GM20431 (cell line): Measurements from ENCODE around the gene YEATS2.
"Not testable (repeated sequence)": the region's sequence is repeated elsewhere in the genome, so short reads cannot be mapped to it uniquely, and the experiment has no call there.

Experiments
- in situ Hi-C: fragments of 300-500 bp; cut with MseI, MboI; formaldehyde crosslinking; loops from one replicate; pipeline ENCODE4 v1.15.0; 2020; ENCODE audit warnings: low sequenced_read_pairs; ENCODE audit not compliant: unreplicated experiment

Gene YEATS2

DNA sequence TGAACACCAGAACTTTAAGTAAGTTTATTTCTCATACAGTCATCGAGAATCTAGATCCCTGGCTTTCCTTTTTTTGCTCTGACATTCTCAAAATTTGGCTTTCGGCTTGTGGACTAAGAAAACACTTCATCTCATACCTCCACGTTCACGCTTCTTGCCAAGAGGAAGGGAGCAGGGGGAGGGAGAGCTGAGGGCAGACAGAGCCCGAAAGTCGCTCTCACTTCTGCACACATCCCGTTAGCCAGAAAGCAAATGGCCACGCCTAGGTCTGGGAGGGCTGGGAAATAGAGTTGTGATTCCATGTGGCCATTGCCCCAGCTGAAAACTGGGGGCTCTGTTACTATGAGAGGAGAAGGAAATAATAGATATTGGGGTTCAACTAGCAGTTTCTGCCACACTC, 70.5 kb downstream of the YEATS2 start:
- in situ Hi-C loops: loop anchor here (25.0 kb wide), 1 partner anchor 306 kb away; no protein-coding TSS in a partner anchor

DNA sequence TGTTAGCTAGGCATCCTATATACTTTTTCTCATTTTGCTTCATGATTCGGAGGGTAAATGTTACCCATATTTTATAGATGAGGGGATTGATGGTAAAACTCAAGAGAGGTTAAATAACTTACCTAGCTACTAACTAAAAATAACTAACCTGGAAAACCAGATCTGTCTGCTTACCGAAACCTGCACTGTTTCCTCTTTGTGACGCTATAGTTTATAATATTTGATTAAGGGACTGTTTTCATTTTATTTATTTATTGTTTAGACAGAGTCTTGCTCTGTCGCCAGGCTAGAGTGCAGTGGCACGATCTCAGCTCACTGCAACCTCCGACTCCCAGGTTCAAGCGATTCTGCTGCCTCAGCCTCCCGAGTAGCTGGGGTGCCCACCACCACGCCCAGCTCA, 71.9 kb downstream of the YEATS2 start:
- in situ Hi-C loops: loop anchor here (25.0 kb wide), 1 partner anchor 307 kb away; no protein-coding TSS in a partner anchor

DNA sequence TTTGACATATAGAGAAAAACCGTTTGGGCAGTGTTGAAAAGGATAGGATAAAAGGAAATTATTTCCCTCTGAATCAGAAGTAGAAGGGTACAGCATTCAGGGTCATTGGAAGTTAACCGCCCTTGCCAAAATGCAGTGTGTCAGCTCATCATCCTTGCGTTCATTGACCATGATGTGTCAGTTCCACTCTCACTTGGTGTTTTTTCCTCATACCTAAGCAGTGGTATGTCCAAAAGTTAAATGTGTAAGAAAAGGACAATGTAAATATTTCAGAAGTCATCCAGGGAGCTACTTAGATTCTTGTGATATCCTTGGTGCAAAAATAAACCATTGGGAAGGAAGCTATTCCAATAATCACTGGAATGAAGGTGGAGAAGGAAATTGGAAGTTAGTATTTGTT, 77.0 kb downstream of the YEATS2 start:
- in situ Hi-C loops: loop anchor here (25.0 kb wide), 1 partner anchor 312 kb away; no protein-coding TSS in a partner anchor

DNA sequence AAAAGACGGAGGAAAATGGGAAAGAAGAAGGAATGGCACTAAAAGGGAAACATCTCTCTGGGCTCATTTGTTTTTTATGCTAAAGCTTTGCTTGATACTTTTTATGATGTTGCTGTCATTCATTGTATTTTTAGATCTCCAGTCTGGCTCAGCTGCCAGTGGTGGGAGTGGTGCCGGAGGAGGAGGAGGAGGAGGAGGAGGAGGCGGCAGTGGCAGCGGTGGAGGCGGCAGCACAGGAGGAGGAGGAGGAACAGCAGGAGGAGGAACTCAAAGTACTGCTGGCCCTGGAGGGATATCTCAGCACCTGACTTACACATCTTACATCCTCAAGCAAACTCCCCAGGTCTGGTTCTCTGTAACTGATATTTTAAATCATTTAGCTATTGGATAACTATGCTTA, 78.2 kb downstream of the YEATS2 start:
- in situ Hi-C loops: no loop called here

DNA sequence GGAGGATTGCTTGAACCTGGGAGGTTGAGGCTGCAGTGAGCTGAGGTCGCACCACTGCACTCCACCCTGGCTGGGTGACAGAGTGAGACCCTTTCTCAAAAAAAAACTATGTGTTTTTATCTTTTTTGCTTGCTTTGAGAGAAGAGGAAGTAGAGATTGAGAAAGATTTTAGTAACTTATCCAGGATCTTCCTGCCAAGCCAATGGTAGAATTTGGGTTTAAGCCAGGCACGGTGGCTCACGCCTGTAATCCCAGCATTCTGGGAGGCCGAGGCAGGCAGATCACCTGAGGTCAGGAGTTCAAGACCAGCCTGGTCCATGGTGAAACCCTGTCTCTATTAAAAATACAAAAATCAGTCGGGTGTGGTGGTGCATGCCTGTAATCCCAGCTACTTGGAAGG, 78.9 kb downstream of the YEATS2 start:
- in situ Hi-C loops: not testable (repeated sequence)

DNA sequence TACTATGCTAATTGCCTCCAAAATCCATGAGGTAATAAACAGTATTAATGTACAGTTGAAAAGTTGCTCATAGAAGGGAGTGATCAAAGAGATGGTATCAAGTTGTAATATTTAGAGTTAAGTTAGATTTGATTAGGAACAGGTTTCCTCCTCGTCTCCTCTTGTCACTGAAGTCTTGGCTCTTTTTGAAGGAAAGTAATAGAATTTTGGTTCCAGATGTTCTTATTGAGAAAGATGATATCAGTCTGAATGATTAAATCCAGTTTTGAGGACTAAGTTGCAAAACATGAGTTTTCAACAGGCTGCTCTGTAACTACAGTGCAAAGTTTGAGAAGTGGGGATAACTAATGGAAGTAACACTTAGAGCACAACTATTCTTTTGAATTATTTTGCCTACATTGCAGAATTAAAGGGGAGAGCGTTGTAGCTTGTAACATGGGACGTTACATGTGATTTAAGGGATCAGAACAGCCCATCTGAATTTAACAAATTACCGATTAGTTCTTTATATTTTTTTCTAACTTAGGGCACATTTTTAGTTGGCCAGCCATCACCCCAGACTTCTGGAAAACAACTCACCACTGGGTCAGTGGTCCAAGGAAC, 79.5 kb downstream of the YEATS2 start:
- in situ Hi-C loops: no loop called here

DNA sequence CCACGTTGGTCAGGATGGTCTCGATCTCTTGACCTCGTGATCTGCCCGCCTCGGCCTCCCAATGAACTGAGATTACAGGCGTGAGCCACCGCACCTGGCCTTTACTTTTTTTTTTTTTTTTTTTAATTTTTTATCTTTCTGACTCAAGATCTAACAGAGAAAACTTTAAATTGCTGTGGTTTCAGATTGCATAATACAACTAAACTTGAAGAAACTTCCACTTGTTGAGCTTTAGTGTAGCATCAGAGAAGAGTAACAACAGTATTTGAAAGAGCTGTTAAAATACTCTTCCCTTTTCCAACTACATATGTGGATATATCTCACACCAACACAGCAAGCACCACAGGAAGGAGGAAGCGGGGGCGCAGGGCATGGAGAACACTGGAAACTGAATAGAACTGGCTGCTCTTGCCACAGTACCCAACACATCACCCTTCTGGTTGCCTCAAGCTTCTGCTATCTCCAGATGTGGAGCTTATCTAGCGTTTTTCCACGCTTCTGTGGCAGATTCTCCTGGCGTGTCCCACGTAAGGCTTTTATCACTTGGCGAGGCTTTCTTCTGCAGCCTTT, 82.4 kb downstream of the YEATS2 start:
- in situ Hi-C loops: no loop called here

DNA sequence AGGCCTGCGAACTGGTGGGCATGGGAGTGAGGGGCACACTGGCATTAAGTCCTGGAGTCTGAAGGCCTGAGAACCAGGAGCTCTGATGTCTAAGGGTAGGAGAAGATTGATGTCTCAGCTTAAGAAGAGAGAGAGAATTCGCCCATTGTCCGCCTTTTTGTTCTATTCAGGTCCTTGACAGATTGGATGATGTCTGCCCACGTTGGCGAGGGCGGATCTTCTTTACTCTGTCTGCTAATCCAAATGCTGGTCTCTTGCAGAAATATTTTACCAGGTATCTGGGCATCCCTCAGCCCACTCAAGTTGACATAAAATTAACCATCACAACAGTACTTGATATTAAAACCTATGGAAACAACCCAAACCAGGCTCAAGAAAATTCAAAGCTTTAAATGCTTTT, 83.6 kb downstream of the YEATS2 start:
- in situ Hi-C loops: no loop called here

DNA sequence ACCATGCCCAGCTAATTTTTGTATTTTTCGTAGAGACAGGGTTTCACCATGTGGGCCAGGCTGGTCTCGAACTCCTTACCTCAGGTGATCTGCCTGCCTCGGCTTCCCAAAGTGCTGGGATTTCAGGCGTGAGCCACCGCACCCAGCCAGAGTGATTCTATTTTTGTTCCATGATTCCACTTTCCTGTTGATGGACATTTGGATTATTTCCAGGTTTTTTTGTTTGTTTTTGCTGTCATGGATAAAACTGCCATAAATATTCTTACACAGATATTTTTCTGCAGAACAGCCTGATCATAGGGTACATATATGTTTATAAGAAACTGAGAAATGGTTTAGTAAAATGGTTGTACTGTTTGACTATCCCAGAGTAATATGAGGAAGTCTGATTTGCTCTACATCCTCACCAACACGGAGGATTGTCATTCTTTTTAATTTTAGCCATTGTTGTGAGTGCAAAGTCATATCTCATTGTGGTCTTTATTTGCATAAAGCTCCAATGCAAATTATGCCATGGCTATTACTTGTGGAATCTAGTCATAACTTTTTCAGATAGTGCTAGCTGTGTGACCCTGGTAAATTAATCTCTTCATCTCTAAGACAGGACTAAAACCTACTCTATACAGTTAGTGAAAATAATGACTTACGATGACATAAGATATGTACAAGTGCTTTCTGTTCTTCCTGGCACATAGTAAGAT, 85.1 kb downstream of the YEATS2 start:
- in situ Hi-C loops: no loop called here

DNA sequence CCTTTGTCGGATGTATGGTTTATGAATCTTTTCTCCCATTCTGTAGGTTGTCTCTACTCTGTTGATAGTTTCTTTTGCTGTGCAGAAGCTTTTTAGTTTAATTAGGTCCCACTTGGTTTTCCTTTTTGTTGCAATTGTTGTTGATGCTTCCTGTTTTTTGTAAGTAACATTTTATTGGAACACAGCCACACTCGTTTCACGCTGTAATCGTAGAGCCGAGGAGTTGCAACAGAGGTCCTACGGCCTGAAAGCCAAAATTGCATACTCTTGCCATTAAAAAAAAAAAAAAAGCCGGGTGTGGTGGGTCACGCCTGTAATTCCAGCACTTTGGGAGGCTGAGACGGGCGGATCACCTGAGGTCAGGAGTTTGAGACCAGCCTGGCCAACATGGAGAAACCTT, 86.9 kb downstream of the YEATS2 start:
- in situ Hi-C loops: not testable (repeated sequence)

DNA sequence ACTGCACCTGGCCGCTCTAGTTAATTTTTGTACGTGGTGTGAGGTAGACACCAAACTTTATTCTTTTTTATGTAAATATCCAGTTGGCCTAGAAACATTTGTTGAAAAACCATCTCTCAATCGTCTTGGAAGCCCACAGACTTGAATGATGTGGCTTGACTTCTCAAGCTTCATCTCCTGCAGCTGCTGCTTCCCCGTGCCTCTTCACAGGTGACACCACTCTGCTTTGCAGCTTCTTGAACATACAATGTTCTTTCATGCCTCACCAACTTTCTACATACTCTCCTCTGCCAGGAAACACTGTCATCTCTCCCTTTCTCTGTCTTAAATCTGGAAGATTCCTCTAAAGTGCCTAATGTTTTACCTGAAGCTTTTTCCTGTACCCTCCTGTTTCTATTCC, 92.2 kb downstream of the YEATS2 start:
- in situ Hi-C loops: no loop called here

DNA sequence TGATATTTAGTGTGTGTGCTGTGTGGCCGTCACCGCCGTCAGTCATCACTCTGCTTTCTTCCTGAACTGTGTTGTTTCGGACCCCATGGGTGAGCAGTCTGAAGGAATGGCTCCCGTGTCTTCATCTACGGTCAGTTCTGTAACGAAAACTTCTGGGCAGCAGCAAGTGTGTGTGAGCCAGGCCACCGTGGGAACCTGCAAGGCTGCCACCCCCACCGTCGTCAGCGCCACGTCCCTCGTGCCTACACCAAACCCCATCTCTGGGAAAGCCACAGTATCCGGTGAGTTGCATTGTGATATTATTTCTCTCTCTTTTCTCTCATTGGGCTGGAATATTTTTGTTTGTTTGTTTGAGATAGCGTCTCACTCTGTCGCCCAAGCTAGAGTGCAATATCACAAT, 93.1 kb downstream of the YEATS2 start:
- in situ Hi-C loops: no loop called here

DNA sequence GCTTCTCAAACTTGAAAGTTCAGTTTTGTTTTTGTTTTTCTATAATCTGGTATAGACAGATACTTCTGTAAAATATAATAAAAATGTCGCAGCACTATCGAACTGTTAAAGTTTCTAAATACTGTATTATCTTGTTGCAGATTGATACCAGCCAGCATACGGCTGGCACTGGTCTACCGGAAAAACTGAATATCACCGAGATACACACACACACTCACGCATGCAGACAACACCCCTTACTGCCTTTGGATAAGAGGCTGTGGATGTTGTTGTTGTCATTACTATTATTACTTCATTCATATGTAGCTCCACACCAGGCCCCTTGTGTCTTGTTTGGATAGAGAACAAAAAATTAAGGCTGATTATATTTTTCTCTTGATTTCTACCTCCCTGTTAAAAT, 95.4 kb downstream of the YEATS2 start:
- in situ Hi-C loops: no loop called here

DNA sequence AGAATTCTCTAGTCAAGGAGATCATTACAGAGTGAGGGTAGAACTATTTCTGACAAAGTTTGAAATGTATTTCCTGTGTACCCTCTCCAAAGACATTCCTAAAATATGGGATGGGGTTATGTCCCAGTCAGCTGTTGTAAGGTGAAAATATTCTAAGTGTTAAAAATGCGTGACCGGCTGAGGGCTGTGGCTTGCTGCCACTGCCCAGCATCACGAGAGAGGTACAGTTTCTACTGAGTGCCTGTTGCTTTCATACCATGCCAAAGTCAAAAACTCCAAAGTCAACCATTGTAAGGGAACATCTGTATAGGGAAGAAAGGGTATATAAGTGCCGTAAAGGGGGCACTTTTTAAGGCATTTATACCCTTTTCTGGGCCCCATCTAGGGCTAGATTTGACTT, 96.9 kb downstream of the YEATS2 start:
- in situ Hi-C loops: no loop called here

DNA sequence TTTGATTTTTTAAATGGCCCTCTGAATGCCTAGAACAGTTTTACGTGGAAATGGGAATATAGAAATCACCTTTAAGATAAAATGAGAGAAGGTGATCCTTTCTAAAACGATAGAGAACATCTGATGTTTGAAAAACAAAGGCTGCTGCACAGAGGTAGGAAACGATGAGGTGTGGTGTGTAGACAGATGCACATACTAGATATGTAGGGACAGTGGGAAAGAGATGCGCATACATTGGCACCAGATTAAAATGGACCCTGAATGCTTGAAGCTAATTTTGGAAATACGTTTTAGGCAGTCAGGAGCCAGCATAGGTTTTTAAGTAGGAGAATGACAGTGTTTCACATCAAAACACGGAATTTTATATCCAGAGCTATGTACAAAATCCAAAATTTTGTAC, 98.8 kb downstream of the YEATS2 start:
- in situ Hi-C loops: no loop called here

DNA sequence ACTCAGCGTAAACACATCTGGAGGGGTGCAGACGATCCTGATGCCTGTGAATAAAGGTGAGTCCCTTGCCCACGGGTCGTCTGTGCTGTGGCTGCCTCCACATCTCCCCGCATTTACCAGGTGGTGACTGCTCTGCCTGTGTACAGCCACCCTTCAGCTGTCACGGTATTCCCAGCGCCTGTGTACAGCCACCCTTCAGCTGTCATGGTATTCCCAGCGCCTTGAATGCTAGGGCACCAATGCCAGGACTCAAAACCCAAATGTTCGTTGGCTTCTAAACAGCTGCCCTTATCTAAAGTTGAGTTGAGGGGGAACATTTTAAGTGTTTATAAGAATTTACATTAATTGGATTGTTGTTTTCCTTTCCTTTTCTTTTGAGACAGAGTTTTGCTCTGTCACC, 100.4 kb downstream of the YEATS2 start:
- in situ Hi-C loops: no loop called here

DNA sequence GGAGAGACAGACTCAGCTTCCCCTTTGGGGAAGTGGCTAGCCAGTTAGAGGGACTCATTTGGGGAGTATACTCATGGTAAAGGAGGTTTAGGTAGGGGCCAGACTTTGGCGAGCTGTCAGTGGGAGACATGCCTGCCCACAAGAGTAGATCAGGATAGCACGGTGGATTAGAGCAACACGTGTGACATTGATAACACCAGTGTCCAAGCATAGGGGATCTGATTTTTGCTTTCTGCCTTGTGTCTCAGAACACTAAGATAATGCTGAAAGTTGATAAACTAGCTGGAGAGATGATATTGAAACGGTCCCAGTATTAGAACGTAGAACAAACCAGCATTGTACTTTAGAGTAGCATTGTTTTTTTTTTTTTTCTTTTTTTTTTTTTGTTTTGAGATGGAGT, 101.9 kb downstream of the YEATS2 start:
- in situ Hi-C loops: no loop called here

DNA sequence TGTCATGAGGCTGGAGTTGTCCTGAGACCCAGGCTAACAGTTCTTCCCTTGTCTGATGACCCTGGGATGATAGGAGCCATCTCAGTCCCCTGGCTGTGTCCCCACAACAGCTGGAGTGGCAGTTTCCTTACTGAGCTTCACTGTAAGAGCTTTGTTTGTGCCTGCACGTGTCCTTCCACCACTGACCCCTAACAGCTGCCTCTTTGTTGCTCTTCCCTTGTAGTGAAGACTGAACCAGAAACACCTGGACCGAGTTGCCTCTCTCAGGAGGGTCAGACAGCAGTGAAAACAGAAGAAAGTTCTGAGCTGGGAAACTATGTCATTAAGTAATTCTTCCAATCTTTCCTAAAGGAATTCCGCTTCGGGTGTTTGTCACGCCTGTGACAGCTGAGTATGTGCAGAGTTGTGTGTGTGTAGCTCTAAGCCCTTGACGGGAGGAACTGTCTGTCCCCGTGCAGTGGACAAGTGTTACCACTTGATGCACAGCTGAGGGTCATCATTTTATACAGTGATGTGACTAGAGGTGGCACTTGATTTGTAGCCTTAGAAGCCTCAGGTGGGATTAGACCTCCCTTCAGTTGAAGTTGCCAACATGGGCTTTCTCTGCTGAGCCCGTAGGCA, 102.8 kb downstream of the YEATS2 start:
- in situ Hi-C loops: no loop called here

DNA sequence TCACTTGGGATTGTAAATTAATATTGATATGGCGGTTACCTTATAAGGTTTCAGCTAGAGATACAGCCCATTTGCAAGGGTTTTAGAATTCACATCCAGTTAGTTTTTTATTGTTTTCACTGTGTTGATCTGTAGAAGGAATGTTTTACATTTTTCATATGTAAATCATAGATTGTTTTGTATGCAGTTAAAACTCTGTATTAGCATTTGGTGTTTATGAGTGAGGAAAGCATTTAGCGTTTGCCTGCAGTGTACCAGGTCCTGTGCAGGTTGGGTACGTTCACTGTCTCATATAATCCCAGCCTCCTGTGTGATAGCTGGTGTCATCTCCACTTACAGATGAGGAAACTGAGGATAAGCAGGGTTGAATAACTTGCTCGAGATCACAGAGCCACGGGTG, 104.0 kb downstream of the YEATS2 start:
- in situ Hi-C loops: no loop called here

DNA sequence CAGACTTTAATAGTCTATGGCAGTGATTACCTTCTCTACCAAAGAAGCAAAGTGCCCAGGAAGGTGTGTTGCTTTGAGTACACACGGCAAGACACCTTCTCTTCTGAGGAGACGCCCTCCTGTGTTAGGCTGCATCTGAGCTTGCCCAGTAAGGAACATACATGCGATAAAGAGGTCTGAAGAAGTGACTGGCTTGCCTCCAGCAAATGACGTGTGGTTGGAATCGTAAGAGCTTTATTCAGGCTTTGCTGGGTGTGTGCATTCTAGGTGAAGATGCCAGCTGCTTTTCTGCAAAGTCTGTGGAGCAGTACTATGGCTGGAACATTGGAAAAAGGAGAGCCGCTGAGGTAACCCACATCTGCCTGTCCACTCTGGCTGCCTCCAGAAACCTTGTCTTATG, 105.4 kb downstream of the YEATS2 start:
- in situ Hi-C loops: no loop called here

DNA sequence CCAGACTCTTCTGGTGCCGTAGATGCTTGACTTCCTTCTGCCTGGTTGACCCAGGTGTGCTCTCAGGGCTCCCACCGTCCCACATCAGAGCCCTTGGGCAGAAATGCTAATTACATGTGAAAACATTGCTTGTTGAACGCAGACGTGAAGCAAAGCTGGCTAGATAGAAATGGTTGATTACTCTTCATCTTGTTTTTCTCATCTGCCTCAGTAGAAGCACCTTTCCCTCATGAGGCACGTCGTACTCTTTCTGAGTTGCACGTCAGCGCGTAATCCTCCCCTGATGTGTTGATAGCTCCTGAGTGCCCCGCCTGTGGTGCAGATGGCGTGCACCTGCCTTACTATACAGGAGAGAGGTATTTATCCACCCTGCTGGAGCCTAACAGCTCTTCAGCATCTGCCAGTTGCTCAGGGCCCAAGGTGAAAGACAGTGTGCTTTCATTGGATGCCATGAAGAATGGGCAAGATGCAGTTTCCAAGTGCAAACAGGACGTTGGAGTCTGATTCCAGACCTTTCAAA, 109.7 kb downstream of the YEATS2 start:
- in situ Hi-C loops: no loop called here
